GM21528 (cell line): ENCODE results near the gene EGFLAM.

Source experiments
- ATAC-seq: cut with Tn5 transposase; IDR thresholded peaks from one replicate; pipeline ENCODE4 v1.9.1; 2021; ENCODE audit warnings: mild to moderate bottlenecking, moderate library complexity; ENCODE audit not compliant: unreplicated experiment, low FRiP score

EGFLAM gene

GRCh38 chr5:38258319-38259061 lies at the start of gene EGFLAM:
EGFLAM (plus strand) TSS chr5:38258559; CDS start chr5:38258755, 196 bp downstream.
- ATAC-seq: no peak

GRCh38 chr5:38208782-38209378 lies 49.5 kb upstream of the EGFLAM start:
- no peak for ATAC-seq

DNA sequence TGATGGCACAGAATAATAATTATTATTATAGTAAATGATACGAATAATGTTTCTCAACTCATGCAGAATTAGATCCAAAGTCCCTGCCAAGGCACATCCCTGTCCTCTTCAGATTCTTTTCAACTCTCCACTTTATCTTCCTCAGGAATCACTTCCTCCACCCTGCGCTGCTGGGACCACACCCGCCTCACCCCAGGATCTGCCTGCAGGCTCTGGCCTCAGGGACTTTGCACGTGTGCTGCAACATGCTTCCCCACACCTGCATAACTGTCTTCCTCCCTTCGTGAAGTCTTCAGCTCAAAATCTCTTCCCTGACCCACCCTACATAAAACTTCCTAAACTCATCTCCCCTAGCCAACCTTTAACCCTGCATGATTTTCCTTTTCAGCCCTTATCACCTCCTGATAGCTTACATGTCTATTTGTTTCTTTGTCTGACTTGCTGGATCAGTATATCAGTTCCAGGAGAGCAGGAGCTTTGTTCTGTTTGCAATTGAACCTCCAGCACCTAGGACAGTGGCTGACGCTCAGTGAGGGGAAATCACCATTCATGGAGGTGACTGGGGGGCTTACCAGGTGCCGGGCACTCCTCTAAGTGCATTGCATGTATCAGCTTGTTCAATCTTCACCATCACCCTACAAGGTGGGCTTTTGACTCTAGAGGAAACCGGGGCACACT lies 47.5 kb upstream of the EGFLAM start:
- ATAC-seq: no peak

DNA sequence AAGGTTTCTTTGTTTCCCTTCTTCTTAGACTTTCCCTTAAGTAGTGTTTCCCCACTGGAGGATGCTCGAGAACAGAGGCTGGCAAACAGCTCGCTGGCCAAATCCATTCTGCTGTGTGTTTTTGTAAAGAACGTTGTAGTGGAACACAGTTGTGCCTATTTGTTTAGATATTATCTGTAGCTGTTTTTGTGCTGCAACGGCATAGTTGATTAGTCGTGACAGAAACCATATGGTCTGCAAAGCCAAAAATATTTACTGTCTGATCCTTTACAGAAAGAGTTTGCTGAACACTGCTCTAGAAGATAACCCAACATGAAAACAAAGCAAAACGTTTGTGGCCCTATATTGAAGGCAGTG lies 47.0 kb upstream of the EGFLAM start:
- ATAC-seq: no peak

DNA sequence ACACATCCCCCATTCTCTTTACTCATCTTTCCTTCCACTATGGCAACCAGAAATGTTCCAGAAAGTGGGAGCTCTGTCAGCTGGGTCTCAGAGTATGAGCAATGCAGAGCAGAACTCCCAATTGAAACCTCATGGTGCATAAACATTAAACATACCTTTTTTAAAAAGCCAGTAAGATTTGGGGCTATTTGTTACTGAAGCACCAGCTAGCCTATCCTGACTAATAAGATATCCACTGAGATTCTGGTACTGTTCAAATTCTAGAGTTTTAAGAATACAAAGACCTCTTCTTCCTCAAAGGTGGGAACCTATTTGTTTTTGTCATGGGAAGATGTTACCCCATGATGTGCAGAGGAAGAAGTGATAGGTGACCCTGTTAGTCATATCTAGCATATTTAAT lies 46.1 kb upstream of the EGFLAM start:
- ATAC-seq: no peak

GRCh38 chr5:38226091-38226490 lies 32.3 kb upstream of the EGFLAM start:
- ATAC-seq: no peak

DNA sequence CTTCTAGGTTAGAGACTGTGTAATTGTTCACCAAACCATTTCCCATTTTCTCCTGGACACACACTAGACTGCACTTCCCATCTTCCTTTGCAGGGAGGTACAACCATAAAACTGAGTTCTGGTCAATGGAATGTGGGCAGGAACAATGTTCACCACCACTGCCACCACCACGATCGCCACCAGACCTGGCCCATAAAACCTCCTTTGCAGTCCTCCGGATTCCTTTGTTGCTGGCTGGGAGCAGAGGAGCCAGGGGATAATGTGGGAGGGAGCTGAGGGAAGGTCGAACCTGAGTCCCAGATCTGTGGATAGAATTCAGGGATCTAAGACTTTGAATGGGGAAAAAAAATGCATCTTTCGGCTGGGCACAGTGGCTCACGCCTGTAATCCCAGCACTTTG lies 29.4 kb upstream of the EGFLAM start:
- no peak for ATAC-seq

GRCh38 chr5:38234737-38235136 lies 23.6 kb upstream of the EGFLAM start:
- no peak for ATAC-seq

GRCh38 chr5:38237681-38238080 lies 20.7 kb upstream of the EGFLAM start:
- ATAC-seq: no peak

DNA sequence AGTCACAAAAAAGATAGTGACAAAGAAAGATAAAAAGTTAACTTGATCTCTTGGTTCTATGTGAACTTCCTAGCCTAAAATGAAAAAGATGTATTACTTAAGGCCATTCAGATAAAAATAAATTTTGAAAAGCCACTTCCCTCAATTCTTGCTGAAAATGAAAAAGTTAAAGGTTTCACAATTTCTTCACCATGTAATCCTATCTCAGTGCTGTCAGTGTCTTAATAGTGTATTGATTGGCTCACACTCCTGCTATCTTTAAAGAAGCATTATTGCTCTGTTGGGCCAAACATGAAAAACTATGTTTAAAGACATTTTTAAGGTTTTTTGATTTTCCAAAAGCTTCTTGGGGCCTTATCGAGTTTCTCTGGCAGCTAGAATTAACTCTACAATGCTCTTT lies 18.1 kb upstream of the EGFLAM start:
- no peak for ATAC-seq

DNA sequence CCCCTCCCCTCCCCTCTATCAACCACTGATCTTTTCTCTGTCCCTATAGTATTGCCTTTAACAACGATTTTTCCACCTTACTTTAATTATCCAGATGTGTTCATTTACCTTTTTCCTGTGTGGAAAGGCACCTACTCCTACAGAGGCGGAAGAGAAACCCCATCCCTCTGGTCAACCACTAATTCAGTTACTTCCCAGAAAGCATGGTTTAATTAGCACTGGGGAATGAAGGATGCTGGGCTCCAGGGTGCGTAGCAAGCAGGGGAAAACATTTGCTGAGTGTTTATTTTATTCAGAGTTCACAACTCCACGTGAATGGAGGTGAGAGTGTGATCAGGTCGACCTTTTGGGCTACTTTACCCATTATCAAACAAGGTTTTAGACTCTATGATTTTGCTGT lies 16.7 kb upstream of the EGFLAM start:
- no peak for ATAC-seq

GRCh38 chr5:38245307-38245706 lies 13.1 kb upstream of the EGFLAM start:
- no peak for ATAC-seq

GRCh38 chr5:38249301-38249700 lies 9.1 kb upstream of the EGFLAM start:
- no peak for ATAC-seq

GRCh38 chr5:38249812-38250211 lies 8.5 kb upstream of the EGFLAM start:
- no peak for ATAC-seq

- ATAC-seq: no peak
These were observed 7.5 kb upstream of the EGFLAM start for GRCh38 chr5:38250763-38251448.

GRCh38 chr5:38253759-38254158 lies 4.6 kb upstream of the EGFLAM start:
- ATAC-seq: no peak

DNA sequence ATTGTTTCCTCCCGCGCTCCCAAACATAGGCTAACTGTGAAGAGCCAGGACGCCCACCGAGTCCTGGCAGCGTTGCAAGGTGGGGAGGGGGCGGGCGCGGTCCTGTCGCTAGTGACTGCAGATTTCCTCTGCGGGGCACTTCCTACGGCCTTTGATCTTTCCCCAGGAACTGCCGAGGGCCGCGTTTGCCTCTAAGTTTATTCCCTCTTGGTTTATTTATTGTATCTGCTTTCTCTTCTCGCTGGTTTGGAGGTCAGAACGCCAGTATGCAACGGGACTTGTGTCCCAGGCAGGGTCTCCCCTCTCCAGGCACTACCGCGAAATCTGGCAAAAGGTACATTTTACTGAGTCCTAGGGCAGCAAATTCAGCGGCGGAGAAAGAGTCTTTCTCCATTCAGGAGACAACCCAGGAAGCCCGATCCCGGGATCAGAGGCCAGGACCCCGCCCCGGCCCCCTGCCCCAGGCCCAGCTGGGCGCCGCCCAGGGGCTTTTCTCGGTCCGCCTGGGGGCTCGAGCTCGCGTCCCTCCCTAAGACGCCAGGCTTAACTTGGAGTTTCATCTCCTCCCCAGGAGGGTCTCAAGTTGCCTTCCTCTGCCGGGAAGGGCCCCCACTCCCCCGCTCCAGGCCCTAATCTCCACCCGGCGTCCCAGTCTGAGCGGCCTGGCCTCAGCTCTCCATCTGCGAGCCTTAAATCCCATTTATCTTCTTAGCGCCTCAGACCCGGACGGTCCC lies 884 bp upstream of the EGFLAM start:
- no peak for ATAC-seq

DNA sequence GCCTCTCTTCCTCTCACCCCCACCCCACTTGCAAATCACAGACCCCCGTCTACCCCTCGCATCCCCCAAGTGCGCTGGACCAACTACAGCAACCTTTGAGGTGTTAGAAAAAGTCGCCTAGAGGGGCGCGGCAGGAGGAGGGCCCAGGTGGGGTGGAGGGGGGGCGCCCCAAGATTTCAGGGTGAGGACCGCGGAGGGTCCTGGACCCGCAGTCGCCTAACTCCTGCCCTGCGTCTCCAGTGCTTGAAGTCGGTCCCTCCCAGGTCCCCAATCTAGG lies 379 bp upstream of the EGFLAM start:
- no peak for ATAC-seq

DNA sequence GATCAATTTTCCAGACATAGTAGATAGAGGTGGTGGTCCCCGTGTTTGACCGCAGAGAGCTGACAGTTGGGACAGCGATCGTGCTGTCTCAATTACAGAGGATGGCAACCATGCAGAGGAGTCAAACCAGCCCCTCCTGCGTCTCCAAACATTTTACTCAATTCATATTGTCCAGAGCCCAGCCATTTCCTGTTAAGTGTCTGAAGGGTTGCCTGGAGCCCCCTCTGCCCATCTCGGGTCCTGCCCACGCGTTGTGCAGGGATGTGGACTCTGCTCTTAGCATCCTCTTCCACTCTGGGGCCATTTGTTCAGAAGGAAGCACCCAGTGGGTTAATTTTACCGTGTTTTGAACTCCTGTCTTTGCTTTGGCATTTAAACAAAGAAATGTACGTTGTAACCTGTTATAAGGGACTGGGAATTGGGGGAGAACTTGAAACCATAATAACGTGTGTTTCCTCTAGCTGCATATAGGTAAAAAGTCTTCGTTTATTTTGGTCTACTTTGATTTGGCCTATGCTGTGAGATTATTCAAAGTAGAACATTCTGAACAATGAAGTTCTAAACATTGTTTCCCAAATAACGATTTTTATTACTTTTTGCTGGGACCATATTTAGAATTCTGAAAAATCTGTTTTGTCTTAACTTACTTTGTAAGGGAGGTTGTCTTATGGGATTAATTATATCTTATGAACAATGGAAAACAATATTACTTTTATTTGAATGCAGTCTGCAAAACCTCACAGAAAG lies 876 bp downstream of the EGFLAM start:
- no peak for ATAC-seq

DNA sequence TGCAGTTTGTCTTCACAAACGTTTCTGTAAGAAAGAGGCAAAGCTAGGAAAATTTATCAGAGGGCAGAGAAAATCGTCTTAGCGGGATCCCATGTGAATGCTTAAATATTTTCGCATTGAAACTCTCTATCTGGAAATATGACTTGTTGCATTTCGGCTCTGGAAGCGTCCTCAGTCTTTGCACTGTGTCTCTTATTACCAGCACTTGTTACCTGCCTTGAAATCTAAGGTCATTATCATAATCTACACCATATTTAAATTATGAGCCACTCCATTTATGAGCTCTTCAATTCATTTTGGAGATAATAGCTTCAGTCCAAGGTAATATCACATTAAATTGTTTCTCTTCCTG lies 1.4 kb downstream of the EGFLAM start:
- ATAC-seq: no peak
